GM21447 (cell line): ENCODE results near the gene ST7.

Source experiments
- ATAC-seq: cut with Tn5 transposase; IDR thresholded peaks from one replicate; pipeline ENCODE4 v1.9.1; 2021; ENCODE audit not compliant: unreplicated experiment

The ST7 gene

DNA sequence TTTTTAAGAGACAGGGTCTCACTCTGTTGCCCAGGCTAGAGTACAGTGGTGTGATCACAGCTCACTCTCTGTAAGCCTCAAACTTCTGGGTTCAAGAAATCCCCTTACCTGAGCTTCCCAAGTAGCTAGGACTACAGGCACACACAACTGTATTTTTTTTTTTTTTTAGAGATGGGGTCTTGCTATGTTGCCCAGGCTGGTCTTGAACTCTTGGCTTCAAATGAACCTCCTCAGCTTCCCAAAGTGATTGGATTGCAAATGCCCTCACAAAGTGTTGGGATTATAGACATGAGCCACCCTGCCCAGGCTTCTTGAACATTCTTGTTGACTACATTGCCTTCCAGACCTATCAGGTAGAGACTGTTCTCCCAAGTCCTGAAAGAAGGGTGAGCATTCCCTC is 296.9 kb downstream of the ST7 start:
- no peak for ATAC-seq

DNA sequence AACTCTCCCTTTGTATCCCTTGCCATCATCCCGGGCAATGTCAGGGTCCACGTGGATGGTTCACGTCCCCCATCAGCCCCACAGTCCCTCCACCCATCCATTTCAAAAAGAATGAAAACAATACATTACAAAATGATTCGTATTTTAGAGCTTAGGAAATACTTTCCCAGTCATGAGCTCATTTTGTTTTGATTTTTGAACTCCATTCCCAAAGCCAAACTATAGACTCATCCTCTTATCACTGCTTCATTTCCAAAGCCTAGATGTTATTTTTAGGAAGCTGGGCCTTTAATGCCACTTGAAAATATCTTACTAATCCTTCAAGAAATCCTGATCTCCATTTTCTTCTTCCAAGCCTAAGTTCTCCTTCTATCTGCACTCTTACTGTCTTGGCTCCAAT is 297.5 kb downstream of the ST7 start:
- no peak for ATAC-seq

DNA sequence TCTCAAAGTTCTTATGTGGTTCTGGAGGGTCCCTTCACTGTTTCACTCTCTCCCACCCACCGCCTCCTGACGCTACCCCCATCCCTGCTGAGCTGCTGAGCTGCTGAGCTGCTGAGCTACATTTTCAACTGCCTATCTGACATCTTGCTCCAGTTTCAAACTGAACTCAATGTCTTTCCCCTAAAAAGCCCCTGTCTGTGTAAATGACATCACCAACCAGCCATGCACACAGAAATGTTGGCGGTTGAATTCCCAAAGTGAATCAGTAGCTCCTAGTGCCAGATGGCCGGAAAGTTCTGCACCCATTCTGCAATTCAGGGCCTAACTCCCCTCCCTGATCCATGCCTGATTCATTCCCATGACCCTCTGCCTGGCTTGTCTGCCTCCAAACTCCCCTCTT is 298.4 kb downstream of the ST7 start:
- no peak for ATAC-seq

DNA sequence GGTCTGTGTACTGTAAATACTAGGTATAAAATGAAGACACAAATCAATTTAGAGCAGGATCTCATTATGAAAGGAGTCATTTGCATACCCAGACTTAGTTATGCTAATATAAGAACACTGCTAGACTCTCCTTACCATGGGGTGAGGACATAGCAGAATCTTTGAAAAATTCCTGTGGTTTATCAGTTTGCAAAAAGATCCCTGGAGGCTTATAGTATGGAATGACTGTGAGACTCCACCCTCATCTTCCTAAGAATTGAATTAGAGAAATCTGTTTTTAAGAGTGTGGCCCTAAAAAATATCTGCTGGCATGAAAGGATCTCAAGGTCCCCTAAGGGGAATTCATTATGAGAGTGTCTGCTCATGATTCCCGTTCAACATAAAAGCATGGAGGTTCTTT is 306.3 kb downstream of the ST7 start:
- no peak for ATAC-seq

DNA sequence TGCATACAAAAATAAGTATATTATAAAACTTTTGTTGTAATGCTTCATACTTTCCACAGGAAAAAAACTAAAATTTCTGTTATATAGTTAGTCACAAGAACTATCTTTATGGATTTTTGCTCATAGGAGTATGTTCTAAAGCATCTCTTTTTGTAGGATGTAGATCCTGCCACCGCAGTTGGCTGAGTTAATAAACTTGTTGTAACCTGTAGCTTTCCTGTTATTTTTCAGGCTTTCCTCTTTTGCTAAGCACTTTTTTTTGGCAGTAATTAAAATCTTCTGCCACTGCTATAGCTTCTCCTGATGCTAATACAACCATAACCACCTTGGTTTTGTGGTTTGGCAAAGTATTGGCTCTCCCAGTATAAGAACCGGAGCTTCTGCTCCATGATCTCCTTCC is 309.2 kb downstream of the ST7 start:
- ATAC-seq, result no peak

DNA sequence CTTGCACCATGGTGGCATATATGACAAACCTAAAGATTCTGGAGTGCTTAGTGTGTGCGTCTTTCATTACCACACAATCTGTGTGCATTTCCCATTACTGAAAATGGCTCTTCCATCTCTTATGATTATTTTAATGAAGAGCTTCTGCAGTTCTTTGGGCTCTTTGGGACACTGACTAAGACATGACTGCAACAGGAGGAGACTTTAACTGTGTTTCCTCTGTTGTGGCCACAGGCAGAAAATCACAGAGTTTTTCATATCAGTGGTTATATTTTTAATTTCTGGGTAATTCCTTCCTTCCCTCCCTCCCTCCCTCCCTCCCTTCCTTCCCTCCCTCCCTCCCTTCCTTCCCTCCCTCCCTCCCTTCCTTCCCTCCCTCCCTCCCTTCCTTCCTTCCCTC is 311.4 kb downstream of the ST7 start:
- no peak for ATAC-seq

DNA sequence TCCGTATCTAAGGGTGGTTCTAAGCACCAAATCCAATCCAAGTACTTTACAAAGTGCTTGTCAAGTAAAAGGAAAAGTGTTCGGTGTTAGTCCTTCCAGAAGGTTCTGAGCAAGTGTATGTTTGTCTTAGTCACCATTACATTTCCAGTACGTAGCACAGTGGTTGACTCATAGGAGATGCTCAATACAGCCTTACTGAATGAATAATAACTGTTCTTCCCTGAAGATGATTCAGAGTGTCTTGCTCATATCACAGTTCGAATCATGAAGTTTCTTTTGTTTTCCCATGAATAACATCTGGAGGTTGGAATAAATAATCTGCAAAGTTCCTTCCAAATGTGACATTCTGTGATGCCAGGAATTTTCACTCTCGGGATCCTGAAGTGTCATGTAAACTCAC is 316.1 kb downstream of the ST7 start:
- no peak for ATAC-seq

DNA sequence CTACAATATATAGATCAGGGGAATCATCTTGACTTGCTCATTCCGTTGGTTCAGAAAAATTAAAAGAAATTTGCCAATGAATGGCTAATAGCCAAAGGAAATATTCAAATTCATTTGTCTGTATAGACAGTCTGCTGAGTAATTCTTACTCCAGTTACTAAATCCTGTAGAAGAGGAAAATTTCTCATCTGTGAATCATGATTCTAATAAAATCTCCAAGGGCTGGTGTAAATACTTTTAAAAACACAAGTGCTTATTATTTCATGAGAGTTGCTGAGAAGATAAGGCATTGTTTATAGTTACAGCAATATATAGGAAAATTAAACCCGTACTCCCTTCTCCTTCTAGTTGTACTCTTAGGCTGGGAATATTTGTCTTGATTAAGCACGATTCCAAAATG is 316.6 kb downstream of the ST7 start:
- no peak for ATAC-seq

DNA sequence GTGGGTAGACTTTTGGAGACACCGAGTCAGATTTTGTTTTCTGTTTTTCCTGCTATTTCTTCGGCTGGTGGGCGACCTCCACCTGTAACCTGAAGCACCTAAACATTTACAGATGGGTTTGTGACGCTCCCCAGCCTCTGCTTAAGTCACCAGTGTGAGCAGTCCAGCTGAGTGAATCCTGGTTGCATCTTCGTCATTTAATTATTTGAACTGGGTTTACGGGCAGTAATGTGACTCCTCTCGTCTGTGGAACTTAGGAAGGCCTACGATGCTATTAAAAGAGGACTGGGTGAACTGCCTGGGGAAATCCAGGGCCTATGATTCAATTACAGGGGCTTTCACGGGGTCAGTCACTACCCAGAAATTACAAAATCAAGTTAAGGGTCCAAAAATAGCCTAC is 317.1 kb downstream of the ST7 start:
- ATAC-seq, result no peak

DNA sequence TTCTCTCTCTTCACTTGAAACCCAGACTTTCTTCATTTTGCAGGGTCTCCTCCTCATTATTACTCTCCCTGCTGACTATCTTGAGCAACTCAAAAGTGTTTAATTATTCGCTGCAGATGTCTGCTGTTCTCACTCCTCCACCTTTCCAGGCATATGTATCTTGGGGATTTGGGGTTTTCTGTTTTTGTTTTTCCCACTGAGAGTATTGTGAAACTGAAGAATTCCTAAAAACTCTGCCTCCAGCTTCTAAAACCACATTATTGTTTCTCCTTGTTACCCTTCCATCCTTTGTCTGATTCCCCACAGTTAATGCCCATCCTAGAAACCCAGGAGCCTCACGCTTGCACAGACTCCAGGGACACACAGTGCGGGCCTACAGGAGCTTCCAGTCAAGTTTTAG is 318.3 kb downstream of the ST7 start:
- no peak for ATAC-seq

DNA sequence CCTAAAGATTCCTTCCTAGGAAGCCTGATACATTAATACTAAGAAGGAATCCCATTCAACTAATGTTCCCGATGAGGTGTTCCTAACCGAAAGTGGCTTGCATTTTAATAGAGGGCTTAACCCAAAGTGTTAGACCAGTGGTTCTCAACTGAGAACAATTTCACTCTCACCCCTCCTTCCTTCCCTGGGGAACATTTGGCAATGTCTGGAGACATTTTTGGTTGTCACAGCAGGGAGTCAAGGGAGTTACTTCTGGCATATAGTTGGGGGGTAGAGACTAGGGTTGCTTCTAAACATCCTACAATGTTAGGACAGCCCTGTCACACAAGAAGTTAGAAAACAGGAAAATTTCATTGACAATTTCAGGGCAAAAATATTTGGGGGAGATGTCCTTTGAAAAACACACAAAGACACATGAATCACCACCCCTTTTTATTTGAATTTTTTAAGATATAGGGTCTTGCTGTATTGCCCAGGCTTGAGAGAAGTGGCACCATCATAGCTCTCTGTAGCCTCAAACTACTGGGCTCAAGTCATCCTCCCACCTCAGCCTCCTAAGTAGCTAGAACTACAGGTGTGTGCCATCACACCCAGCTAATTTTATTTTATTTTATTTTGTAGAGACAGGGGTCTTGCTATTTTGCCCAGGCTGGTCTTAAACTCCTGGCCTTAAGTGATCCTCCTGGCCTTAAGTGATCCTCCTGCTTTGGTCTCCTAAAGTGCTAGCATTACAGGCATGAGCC is 318.9 kb downstream of the ST7 start:
- no peak for ATAC-seq

DNA sequence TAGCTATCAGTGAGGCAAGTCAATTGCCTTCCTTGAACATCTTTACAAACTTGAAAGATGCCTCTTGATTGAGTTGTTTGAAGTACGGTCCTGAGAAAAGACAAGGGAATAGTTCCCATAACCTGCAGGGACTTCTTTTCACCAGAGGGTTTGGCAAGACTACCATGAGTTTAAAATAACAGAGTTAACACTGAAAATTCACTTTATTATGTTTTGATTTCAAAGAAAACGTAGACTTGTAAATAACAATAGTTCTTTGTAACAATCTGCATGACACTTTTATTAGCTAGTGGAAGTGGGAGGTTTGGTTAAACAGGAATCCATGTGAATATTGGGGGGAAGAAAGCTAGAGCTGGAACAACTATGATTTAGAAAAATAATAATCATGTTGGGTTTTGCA is 320.0 kb downstream of the ST7 start:
- ATAC-seq, result no peak

DNA sequence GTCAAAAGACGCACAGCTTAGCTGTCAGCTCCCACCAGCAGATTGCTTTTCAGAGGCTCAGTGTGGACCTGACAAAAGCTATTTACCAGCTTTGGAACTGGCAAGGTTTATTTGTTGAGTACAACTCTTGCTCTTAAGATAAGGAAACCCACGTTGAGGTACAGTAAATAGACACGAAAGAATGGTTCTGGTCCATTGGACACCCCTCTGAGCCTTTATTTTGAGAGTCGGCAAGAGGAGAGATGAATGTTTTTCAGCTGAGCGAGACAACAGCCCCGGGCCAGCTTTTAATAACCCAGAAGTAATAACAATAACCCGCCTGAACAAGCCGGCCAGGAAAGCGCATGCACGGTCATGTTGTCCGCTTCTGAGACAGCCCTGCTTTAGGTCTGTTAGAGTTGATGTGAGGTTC is 320.5 kb downstream of the ST7 start:
- no peak for ATAC-seq

DNA sequence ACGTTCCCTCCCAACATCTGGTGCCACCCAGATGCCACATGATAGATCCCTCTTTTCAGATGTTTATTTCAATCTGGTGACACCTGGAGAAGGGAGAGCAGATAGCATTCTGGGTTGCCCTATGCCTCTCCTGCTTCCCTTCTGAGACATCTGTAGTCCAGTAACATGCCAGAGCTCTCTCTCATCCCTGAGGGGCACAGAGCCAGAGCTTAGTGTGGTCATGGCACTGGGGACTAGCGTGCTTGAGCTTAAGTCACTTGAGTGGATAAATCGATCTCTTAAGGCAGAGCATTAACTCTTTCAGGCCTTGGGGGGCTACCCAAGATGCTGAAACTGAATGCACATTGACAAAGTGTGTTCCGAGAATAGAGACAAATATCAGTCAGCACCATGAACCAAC is 321.6 kb downstream of the ST7 start:
- no peak for ATAC-seq

DNA sequence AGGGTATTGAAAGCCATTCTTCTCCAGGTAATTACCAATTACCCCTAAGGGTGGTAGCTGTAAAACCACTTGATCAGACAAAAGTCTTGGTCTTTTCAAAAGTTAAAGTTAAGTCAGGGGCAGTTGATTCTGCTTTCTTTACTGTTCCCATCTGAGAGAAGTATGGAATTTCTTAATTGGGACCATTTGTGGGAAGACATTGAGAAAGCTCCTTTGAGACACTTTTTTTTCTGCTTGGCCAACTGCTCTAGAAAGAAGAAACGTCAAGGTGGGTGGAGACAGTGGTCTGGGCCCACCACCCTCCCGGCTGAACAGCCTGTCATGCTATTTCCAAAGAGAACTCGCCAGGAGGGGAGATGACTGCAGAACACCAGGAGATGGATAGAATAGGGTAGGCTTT is 324.3 kb downstream of the ST7 start:
- ATAC-seq, result no peak

DNA sequence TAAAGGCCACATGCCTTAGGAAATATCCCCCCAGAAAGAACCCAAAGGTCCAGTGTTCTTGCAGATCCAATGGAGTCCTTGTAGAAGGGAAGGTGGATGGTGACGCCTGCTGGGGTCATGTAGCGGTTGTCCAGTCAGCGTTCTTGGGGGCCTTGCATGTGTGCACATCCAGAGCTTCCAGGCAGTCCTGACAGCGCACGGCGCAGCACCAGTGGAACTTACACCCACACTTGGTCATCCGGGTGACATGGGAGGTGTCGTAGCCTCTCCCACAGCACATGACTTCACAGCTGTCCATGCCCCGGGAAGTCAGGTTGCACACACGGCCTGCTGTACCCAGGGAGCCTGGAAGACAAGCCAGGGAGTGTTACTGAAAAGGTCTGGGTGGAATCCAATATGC is 324.7 kb downstream of the ST7 start:
- ATAC-seq, result no peak

DNA sequence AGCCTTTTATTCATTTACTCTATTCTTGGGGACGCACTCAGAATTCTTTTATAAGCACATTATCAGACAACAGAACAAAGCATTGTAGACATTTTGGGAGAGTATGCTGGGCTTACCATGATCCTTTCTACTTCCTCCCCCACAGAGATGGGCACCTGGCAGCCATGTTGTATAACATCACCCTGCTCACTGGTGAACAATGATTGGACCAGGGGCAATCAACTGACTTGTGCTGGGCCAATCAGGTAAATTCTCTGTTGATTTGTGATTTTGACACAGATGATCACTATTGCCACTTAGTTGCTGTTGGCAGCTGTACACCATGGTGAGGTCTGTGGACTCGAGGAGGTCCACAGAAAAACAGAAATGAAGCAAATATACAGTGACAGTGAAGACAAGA is 325.9 kb downstream of the ST7 start:
- no peak for ATAC-seq
